HG03135 (cell line): ENCODE data around the gene RGS3.

ENCODE experiments used
- ATAC-seq: cut with Tn5 transposase; IDR thresholded peaks from one replicate; pipeline ENCODE4 v1.9.1; 2021; ENCODE audit warnings: mild to moderate bottlenecking, moderate library complexity; ENCODE audit not compliant: unreplicated experiment

Gene RGS3

DNA sequence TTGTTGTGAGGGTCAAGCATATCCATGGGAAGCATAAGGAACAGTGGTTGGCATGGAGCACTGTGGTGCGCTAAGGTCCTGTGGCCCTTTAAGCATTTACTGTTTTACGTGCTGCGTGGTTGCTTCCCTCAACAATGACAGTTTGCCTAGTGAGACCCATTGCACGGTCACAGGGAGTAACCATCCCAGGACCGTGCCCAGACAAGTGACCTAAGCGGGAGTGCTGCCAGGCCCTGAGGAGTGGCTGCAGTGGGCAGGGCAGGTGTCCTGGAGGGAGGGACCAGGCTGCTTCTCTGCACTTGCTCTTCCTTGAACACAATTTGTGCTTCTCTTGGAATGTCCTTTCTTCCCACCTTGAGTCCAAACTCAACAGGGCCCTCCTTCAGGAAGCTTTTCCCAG lies 64.6 kb downstream of the RGS3 start:
- no peak for ATAC-seq

DNA sequence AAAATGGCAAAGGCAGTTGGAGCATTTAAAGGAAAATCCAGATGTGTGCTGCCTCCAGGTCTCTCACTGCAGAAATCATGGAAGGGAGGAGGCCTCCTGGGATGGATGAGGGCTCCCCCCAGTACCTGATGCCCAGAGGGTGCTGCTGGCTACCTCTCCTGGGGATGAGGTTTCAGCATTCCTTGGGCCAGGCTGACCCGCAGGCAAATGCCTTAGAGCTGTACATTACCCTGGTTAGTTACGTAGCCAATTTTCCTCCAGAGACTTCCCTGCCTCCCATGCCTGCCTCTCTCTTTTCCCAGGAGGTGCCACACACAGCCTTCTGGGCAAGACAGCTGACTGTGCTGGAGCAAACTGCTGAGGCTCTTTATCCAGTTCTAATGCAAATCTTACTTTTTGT lies 65.3 kb downstream of the RGS3 start:
- no peak for ATAC-seq

DNA sequence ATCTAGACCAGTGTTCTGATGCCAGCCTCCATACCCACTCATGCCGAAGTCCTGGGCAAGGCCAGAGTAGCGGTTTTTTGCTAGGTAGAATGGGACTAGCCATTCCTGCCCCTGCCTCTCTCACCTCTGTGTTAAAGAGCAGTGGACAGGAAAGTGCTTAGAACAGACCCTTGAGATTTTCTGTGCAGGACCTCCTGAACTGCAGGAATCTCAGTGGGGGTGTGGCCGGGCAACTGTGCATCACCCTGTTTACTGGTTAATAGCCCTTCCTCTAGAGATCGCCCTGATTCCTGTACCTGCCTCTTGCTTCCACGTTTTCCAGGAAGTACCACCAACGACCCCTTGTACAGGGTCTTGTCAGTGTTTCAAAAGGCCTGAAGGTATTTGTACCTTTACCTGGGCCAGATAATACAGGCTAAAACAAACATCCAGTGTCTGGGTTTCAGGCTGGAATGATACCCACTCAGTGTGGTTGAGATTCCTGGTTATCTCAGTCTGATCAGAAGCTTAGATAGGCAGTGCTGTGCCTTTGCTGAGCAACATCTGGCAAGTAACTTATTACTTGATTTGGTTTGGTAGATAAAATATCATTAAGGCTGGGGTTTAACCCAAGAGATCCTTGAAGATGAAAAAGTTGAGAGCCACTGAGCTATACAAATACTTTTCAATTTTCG lies 65.9 kb downstream of the RGS3 start:
- no peak for ATAC-seq

DNA sequence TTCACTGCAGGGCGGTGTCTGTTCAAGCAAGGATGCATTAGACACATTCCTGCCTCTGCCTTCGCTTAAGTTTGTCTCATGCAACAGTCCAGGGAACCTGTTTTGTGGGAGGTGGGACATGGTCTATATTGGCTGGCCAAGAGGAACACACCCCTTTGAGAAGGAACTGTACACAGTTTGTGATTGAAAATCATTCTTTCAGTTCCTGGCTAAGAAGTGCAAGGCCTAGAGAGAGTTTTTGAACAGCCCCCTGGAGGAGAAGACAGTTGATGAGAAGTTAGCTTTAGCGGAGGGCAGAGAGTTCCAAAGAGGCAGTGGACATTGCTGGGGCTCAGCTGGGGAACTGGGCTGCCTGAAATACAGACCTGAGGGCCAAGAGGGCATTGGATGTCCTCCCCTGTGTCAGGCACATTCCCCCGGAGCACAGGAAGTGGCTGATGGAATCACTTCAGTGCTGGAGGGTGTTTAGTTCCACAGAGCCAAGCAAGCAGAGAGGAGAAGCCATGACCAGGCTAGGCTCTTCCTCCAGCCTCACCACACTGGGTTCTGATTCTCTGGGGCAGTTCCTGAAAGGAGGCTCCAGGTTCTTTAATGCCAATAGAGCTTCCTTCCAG lies 66.6 kb downstream of the RGS3 start:
- no peak for ATAC-seq

DNA sequence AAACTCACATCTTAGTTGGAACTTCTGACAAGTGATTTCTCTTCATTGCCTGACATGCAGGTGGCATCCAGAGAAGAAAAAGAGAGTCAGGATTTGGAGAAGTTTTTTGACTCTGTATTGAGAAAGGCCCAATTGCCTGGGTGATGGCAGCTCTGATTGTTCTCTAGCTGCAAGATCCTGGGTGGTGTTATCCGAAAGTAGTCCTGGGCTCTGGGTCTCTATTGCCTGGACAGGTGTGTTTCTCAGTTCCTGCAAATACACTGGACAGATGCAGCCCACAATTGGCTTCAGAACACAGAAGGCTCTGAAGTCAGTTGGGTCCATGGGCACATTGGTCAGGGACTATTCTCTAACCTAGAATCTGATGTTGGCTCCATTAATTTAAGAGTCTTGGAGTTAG lies 67.4 kb downstream of the RGS3 start:
- no peak for ATAC-seq

DNA sequence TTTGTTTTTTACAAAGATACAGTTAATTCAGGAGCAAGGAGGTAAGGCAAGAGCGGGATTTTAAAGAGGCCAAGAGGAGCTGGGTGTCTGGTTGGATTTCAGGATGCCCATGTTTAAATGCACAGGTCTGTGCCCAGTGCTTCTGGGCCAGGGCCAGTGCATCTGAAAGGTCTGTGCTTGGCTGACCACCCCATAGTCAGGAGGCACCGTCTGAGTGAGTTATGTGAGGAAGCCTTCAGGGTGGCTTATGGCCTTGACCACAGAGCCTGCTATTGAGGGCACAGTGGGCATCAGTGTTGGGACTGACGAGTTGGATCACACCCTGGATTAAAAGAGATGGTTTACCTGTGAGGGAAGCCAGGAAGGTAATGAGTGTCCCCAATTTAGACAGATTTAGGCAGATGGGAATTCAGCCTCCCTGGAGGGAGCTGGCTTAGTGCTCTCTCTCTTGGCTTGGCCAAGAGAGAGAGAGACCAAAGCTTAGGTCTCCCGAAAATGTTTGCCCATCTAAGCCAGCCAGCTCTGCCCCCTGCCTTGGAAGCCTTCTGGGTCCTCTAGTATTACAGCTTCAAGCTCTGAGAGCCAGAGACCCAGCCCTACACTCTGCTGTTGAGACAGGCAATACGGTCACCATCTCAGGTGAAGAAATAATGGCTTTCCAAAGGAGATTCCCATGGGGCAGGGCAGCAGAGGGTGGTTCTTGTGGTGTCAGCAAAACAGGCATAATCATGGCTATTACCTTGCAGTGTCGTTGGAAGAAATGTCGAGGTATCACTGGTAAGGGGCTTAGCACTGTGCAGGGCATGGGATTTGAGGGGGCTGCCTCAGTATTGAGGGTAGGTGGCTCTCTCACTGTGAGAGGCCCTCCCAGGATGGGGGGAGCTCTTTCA lies 68.6 kb downstream of the RGS3 start:
- no peak for ATAC-seq

DNA sequence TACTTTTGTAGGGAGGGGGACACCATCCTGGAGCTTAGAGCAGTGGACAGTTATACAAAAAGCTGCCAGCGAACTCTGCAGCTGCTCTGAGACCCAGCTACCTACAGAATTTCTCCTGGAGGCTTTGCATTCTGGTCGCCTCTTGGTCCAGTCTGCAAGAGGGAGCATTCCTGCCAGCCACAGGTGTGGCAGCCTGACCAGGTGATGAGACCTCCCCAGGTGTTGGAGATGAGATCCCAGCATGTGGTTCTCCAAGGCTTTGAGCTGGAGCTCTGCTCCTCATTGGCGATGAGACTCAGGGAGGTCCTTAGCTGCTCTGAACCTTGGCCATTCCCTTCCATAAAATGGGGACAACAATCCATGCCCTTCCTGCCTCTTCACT lies 69.3 kb downstream of the RGS3 start:
- ATAC-seq = no peak

DNA sequence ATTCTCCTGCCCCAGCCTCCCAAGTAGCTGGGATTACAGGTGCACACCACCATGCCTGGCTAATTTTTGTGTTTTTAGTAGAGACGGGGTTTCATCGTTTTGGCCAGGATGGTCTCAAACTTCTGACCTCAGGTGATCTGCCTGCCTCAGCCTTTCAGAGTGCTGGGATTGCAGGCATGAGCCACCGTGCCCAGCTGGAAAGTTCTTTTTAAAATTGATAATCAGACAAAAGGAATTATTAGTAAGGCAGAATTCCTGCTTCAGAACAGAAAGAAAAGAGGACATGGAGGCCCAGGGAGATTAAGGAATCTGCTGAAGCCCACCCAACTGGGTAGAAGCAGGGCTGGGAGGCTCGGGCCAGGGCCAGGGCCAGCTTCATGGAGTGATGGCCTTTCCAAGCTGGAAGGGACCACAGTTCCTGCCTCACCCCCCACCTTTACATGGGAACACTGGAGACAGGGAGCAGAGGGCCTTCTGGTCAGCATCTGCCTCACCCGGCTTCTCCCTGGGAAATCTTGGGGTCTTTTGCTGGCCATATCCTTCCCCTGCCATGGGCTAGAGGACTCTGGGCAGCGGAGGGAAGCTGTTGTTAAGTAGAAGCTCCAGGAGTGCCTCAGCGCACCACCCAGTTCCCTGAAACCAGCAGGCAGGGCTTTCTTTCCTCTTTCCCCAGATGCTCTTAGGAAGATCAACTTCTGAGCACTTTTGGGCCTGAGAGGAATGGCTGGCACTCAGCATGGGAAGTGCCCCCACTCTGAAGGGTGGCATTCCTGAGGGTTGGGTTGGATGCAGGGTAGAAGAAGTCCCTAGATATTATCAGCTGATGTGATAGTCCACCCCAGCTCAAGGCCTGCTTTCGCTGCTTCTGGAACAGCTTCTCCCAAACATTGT lies 70.1 kb downstream of the RGS3 start:
- ATAC-seq = no peak

DNA sequence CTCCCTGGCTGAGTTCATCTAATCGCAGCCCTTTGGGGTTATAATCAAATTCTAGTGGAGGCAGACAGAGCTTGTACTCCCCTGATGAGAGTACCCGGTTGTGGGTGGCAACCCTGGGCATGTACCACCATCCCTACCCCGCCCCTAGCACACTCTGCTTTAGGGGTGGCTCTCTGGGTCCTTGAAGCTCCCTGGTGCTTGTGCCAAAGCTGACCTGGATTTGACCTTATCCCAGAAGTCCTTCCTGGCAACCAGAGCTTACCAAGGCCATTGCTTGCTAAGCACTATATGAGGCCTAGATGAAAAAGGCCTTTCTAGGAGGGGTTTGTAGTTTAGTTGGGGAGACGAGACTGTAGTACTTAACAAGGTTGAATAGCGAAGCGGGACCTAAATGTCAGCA lies 72.2 kb downstream of the RGS3 start:
- ATAC-seq = no peak

DNA sequence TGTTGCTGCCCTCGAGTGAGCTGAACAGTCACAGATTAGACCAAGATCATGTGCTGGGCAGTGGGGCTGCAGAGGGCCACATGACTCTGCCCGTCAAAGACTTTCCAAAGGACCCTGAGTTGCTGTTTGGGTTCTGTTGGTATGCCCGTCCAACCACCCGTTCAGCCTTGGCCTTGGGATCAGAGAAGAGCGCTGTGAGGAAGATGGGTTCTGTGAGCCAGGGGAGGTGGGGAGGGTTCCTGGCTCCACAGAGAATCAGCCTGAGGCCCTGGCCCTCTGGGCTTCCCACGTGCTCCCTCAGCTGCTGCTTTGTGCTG lies 72.6 kb downstream of the RGS3 start:
- ATAC-seq = no peak

DNA sequence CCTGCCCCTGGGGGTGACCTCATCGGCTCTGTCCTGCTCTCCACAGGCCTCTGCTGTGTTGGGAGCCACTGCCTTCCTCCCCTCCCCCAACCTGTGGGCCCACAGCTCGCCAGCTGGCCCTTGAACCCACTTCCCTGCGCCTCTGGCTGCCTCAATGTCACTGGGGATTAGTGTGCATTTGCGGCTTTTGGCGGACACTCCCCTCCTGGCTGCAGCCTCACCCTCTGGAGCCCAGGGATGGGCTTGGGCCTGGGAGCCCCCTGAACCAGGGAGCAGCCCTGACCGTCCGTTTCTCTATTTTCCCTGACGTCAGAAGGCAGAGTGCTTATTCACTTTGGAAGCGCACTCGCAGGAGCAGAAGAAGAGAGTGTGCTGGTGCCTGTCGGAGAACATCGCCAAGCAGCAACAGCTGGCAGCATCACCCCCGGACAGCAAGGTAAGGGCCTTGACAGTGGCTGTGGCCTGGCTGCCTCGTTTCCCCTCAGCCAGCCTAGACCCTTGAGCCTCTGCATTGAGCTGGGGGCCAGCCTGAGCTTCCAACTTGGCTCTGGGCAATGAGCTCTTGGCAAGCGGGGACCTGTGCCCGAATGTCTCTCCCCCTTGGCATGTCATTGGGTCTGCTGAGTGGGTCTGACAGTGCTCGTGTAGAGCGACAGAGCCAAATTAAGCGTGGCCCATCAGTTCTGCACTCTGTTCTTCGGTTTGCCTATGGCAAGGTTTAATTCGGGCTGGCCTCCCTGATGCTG lies 73.1 kb downstream of the RGS3 start:
- no peak for ATAC-seq

DNA sequence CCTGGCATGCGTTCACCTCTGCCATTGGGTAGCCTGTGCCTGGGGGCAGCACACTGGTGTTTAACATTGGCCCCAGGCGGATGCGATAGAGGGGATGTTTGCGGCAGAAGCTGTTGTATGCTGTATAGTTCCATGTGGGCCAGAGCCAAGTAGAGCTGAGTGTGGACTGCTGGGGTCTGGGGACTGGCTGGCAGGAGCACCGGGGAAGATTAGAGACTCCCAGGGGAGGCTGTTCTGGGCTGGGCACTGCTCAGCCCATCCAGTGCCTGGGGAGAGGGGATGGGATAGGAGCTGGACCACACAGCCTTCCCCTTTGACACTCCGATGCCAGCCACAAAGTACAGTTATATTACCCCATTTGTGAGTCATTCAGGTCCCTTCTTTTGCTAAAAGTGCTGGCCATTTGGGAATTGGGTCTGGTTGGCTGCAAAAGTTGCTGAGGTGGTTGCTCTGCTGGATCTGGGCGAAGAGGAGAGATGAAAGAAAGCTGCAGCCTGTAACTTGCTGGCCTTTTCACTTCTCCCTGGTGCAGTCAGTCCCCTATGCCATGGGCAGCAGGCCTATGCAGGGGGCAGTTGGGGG lies 73.8 kb downstream of the RGS3 start:
- ATAC-seq = no peak

DNA sequence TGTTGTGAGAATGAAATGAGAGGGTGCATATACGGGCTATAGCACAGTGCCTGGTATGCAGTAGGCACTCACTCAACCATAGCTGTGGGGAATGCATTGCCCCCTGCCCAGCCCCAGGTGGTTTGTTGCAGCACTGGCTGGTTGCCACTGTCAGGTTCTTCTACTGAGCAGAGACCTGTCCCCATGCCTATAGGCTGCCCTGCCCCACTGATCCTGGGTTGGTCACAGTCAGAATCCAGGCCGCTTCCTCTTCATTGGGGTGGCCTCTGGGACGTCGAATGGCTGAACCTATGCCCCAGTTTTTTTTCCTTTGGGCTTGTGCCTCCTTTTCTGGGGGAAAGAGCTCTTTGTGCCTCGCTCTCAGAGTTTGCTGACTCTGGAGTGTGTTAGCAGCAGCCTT lies 74.6 kb downstream of the RGS3 start:
- no peak for ATAC-seq

DNA sequence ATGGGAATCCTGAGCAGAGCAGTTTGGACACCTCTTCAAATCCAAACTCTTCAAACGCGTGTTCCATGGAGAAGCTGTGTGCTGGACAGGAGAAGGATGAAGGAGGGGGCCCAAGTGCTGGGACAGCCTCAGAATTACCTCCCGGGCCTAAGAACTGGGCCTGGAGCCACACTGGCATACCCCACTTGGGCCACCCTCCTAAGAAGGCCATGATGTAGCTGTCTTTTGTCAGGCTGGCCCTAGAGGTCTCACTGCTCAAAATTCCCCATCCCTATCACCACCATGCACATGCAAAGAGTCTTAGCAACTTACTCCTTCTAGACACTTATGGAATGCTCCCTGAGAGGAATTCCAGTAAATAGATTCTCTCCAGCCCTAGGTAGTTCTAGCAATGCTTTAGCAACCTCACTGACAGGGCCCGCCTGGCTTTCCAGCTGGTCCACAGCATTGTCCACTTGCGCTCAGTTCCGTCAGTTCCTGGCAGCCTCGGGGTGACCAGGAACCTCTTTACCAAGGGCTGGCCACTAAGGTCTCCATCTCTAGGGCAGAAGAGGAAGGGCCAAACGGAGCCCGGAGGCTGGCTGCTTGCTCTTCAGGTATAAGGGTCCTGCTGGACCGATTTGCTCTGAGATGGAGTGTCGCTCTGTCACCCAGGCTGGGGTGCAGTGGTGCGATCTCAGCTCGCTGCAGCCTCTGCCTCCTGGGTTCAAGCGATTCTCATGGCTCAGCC lies 75.3 kb downstream of the RGS3 start:
- no peak for ATAC-seq

DNA sequence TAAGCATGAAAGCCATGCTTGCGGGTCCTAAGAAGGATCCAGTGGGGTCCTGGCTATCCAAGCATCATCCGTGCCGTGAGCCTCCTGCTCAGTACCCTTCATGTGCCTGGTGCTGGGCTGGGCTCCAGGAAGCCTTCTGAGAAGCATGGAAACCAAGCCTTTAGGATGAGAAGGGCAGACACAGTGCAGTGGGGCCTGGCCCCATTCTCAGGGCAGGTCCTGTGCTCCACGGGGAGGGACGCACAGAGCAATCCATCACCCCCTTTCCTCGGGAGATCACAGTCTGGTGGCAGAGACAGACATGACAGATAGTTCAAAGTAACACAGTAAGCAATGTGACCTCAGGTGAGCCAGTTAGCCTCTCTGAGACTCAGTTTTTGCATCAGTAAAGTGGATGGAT lies 76.9 kb downstream of the RGS3 start:
- ATAC-seq = no peak

DNA sequence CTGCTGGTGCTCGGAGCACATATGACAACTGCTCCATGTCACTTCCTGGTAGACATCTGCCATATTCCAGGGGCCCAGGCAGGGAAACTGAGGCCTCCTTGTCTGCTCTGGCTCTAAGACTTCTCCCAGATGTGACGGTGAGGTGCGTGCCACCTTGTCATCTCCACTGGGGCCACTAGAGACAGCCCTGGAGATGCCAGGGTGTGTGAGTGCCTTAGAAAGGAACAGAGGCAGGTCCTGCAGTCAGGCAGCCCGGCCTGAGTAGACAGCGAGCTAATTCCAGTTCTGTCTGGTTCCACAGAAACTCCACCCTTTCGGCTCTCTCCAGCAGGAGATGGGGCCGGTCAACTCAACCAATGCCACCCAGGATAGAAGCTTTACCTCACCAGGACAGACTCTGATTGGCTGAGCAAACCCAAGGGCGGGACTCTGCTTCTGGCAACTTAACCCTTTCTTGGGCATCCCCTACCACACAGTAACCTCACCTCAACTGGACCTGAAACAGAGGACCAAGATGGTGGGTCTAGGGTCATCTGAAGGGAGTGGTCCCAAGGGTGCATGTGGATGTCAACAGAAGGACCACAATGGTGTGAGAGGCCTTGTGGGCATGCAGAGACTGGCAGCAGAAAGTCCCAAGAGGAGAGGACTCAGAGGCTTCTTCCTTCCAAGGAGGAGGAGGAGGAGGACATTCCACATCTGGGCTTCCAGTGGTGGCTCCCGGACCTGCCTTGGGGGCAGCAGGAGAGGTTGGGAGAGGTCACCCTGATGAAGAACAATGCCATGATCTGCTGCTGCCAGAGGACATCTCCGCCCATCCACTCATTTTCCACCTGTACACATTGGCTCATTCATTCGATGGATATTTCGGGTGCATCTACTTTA lies 77.7 kb downstream of the RGS3 start:
- no peak for ATAC-seq

DNA sequence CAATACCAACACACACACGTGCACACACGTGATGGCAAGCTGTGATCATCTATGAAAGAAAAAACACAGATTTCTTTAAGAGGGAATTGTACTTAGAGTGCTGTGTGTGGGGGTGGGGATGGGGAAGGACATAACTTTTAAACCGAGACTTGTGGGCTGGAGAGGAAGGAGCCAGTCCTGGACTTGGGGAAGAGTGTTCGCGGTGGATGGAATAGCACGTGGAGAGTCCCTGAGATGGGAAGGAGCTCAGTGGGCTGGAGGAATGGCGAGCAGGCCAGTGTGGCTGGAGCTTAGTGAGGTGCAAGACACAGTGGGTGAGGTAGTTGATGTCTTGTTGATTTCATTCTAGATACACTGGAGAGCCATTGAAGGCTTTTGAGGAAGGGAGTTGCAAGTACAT lies 78.5 kb downstream of the RGS3 start:
- ATAC-seq = no peak

DNA sequence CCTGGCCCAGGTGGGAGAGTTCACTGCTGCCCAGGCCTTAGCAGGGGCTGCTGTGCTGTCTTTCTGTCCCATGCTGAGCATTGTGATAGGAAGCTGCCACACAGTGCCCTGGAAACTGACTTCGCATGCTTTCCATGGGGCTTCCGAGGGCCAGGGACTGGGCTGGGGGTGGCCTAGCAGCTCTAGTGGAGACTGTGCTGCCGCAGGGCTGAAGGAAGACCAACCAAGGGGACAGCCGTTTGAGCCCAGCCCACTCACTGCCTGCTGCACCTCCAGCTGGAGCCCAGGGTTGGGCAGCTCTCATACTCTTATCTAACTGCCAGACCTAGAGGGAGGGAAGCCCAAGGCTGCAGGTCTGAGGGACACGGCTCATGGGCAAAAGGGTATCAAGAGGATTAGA lies 79.2 kb downstream of the RGS3 start:
- ATAC-seq = no peak
